PC-9 (cell line): ENCODE data around the gene EIF2B5. TPM values are rescaled to one million over a fixed set of nuclear protein-coding genes. Genes with fewer than 3 reads are reported as not detected.

ENCODE experiments used
- BruUV-seq: library from RNA; stranded (reverse); fragments of 400-500 nt; replicated peaks from 2 replicates; lab custom pipeline; 2021; lab: Mats Ljungman, UMichigan
- CTCF ChIA-PET: fragments of 300-600 bp; sonication (Branson Sonifier 250); formaldehyde crosslinking; loops from one replicate; lab custom pipeline; 2022; ENCODE audit warnings: antibody characterized with exemption; lab: Charles Lee
- POLR2A ChIA-PET: fragments of 300-600 bp; sonication (Branson Sonifier 250); formaldehyde crosslinking; loops from one replicate; lab custom pipeline; 2022; ENCODE audit warnings: antibody characterized with exemption; ENCODE audit not compliant: unreplicated experiment; lab: Charles Lee
- DNase-seq, 2 experiments: peaks; one replicate each; pipeline versions ENCODE4 v3.0.0 to v3.0.0-alpha.2; 2015 to 2022; ENCODE audit warnings: mixed read lengths in 1 of 2
- H2AFZ ChIP-seq: fragments of 200-600 bp; sonication (generic); 2 replicates; pipeline ENCODE4 v1.8.1; 2017; ENCODE audit warnings: antibody characterized with exemption
- H3F3A ChIP-seq: fragments of 200-600 bp; sonication (generic); 2 replicates; pipeline ENCODE4 v1.8.1; 2017; ENCODE audit warnings: antibody characterized with exemption, mild to moderate bottlenecking, low read depth; ENCODE audit not compliant: insufficient read depth
- H3K27ac ChIP-seq: fragments of 200-600 bp; sonication (generic); 2 replicates; pipeline ENCODE4 v1.6.1; 2016; ENCODE audit warnings: mixed run types
- H3K27me3 ChIP-seq: fragments of 200-600 bp; sonication (generic); 2 replicates; pipeline ENCODE4 v1.6.1; 2016; ENCODE audit warnings: low read depth, mixed run types; ENCODE audit not compliant: insufficient read depth
- H3K36me3 ChIP-seq: fragments of 200-600 bp; sonication (generic); 2 replicates; pipeline ENCODE4 v1.6.1; 2016; ENCODE audit warnings: low read depth, mixed run types
- H3K4me1 ChIP-seq: fragments of 200-600 bp; sonication (generic); replicated peaks from 2 replicates; pipeline ENCODE4 v1.6.1; 2016; ENCODE audit warnings: mixed run types; ENCODE audit not compliant: insufficient read depth
- H3K4me2 ChIP-seq: fragments of 200-600 bp; sonication (generic); 2 replicates; pipeline ENCODE4 v1.6.1; 2017; ENCODE audit warnings: mixed run types
- H3K4me3 ChIP-seq: fragments of 200-600 bp; sonication (generic); 2 replicates; pipeline ENCODE4 v1.6.1; 2016; ENCODE audit warnings: mixed run types
- H3K79me2 ChIP-seq: fragments of 200-600 bp; sonication (generic); 2 replicates; pipeline ENCODE4 v1.6.1; 2017; ENCODE audit warnings: low read depth, mixed run types
- H3K9me2 ChIP-seq: fragments of 200-600 bp; sonication (generic); 2 replicates; pipeline ENCODE4 v1.8.1; 2017; ENCODE audit warnings: mild to moderate bottlenecking; ENCODE audit not compliant: insufficient read depth
- H3K9me3 ChIP-seq: fragments of 200-600 bp; sonication (generic); 2 replicates; pipeline ENCODE4 v1.8.1; 2016; ENCODE audit warnings: low read depth; ENCODE audit not compliant: insufficient read depth
- H4K20me1 ChIP-seq: fragments of 200-600 bp; sonication (generic); 2 replicates; pipeline ENCODE4 v1.8.1; 2017; ENCODE audit not compliant: insufficient read depth
- CTCF ChIP-seq: fragments of 200-600 bp; sonication (generic); conservative IDR thresholded peaks from 2 replicates; pipeline ENCODE4 v1.6.1; 2017; ENCODE audit warnings: mixed run types, antibody characterized with exemption, mild to moderate bottlenecking, moderate library complexity
- EZH2 ChIP-seq: fragments of 200-600 bp; sonication (generic); IDR thresholded peaks from 2 replicates; pipeline ENCODE4 v1.8.0; 2017; ENCODE audit warnings: antibody characterized with exemption, low read depth
- intact Hi-C: fragments of 100-400 bp; cut with micrococcal nuclease; formaldehyde crosslinking; loops from one replicate; pipeline ENCODE4 v1.10.0; 2022; ENCODE audit not compliant: unreplicated experiment
- total RNA-seq: library from RNA; stranded (reverse); gene quantifications from 2 replicates; pipeline ENCODE4 v1.2.3, GENCODE V29; 2021

The EIF2B5 gene
- total RNA-seq, 1 experiment from 2014 or later, result 54.1 TPM

- H3K4me1 ChIP-seq, result peaks cover 25% of the 10 kb centered on the region
- H3K9me2 ChIP-seq, result no peaks in the 10 kb centered on the region
- no peaks in the 10 kb centered on the region for H3K9me3 ChIP-seq
- H3K4me2 ChIP-seq, result peak overlapping the region; percentile 91
- no peaks in the 10 kb centered on the region for H3K27me3 ChIP-seq
- CTCF ChIA-PET, result interaction anchor here (0.6 to 1.6 kb wide), 5 partner anchors 77 to 665 kb away, joined by 3 to 4 read pairs (median 4); partner anchors contain the start of gene ABCC5
- peaks cover 19% of the 10 kb centered on the region for H3F3A ChIP-seq
- BruUV-seq, result no TSS peak
- no peaks in the 10 kb centered on the region for H4K20me1 ChIP-seq
- TF ChIP-seq CTCF (no peak), EZH2 (no peak)
- POLR2A ChIA-PET, result interaction anchor here (0.5 to 0.7 kb wide), 9 partner anchors 81 to 1503 kb away, joined by 3 to 11 read pairs (median 3); no protein-coding TSS in a partner anchor
- H2AFZ ChIP-seq, result peak overlapping the region; percentile 94
- peak overlapping the region; percentile 79 for H3K27ac ChIP-seq
- peaks cover 42% of the 10 kb centered on the region for H3K79me2 ChIP-seq
- no peaks in the 10 kb centered on the region for H3K36me3 ChIP-seq
- DNase-seq, result peak; percentile 86 to 98
- intact Hi-C loops, result loop anchor here (1.0 to 2.0 kb wide), 5 partner anchors 40 to 168 kb away; partner anchors contain the start of genes ABCC5 and AP2M1
- H3K4me3 ChIP-seq, result peak overlapping the region; percentile 80
Measured at GRCh38 chr3:184133840-184134745, 1.1 kb upstream of the EIF2B5 start.

- POLR2A ChIA-PET, result interaction anchor here (0.5 to 0.7 kb wide), 5 partner anchors 129 to 1502 kb away, joined by 3 to 11 read pairs (median 4); no protein-coding TSS in a partner anchor
- H3K27ac ChIP-seq, result peak overlapping the region; percentile 79
- no peaks in the 10 kb centered on the region for H3K27me3 ChIP-seq
- H3K9me3 ChIP-seq, result no peaks in the 10 kb centered on the region
- peaks cover 25% of the 10 kb centered on the region for H3K4me1 ChIP-seq
- H3K9me2 ChIP-seq, result no peaks in the 10 kb centered on the region
- peak overlapping the region; percentile 80 for H3K4me3 ChIP-seq
- peaks cover 19% of the 10 kb centered on the region for H3F3A ChIP-seq
- H3K4me2 ChIP-seq, result peak overlapping the region; percentile 91
- TF ChIP-seq CTCF (no peak), EZH2 (no peak)
- H3K36me3 ChIP-seq, result no peaks in the 10 kb centered on the region
- TSS peak; percentile 85 for BruUV-seq
- CTCF ChIA-PET, result interaction anchor here (0.7 to 1.6 kb wide), 2 partner anchors 11 to 95 kb away, joined by 3 to 4 read pairs; no protein-coding TSS in a partner anchor
- peaks cover 42% of the 10 kb centered on the region for H3K79me2 ChIP-seq
- H2AFZ ChIP-seq, result peak overlapping the region; percentile 94
- no peaks in the 10 kb centered on the region for H4K20me1 ChIP-seq
- intact Hi-C loops, result loop anchor here (1.0 to 2.0 kb wide), 6 partner anchors 21 to 168 kb away; partner anchors contain the start of genes ABCC5, AP2M1 and DVL3
- no peak for DNase-seq
Measured at GRCh38 chr3:184134746-184135148, 411 bp upstream of the EIF2B5 start.

DNA sequence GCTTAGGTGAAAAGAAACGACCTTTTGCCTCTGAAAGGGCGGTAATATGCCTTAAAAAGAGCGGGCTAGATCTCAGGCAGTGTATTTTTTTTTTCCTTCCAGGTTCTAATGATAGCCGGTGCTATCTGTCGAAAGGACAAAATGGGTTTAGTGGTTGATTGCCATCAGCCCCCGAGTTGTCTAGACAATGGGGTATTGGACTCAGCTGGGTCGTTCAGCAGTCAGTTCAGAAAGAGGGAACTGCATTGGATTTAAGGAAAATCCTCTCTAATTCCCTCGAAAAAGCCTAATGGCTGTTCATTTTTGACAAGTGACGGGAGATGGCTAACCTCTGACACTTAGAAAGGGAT is 728 bp downstream of the EIF2B5 start:
- no peak for TF ChIP-seq EZH2
- TF ChIP-seq CTCF, result no peak

More for the DNA sequence above, 728 bp downstream of the EIF2B5 start:
- ChIA-PET POLR2A (interaction anchor here (0.5 to 0.7 kb wide), 3 partner anchors 9 to 121 kb away, joined by 7 to 8 read pairs (median 8); no protein-coding TSS in a partner anchor), CTCF (interaction anchor here (0.6 to 1.6 kb wide), 3 partner anchors 54 to 241 kb away, joined by 3 to 5 read pairs (median 4); no protein-coding TSS in a partner anchor)
- intact Hi-C loops, result loop anchor here (1.0 to 2.0 kb wide), 2 partner anchors 19 to 129 kb away; partner anchors contain the start of gene DVL3
- no peaks in the 10 kb centered on the region for H3K9me3 ChIP-seq
- no peaks in the 10 kb centered on the region for H3K9me2 ChIP-seq
- H4K20me1 ChIP-seq, result no peaks in the 10 kb centered on the region
- H3K36me3 ChIP-seq, result peaks cover 5% of the 10 kb centered on the region; the same call in 1 of the 2 replicates
- H3K27ac ChIP-seq, result peak overlapping the region; percentile 79; the same call in 1 of the 2 replicates
- peaks cover 19% of the 10 kb centered on the region for H3F3A ChIP-seq
- peaks cover 25% of the 10 kb centered on the region for H3K4me1 ChIP-seq
- TSS peak; percentile 47 for BruUV-seq
- peak overlapping the region; percentile 94 for H2AFZ ChIP-seq
- H3K79me2 ChIP-seq, result peaks cover 42% of the 10 kb centered on the region
- peak overlapping the region; percentile 80 for H3K4me3 ChIP-seq
- no peaks in the 10 kb centered on the region for H3K27me3 ChIP-seq
- no peak for DNase-seq
- H3K4me2 ChIP-seq, result peak overlapping the region; percentile 91
